K562 (cell line): ENCODE measurements around the gene UBE2S.

Experiments used
- CHD4 ChIP-seq: fragments of 200-600 bp; sonication (generic); IDR thresholded peaks from 3 replicates; pipeline ENCODE4 v1.6.1; 2012; ENCODE audit warnings: low read depth, mild to moderate bottlenecking, mixed read lengths, low read length, inconsistent platforms; ENCODE audit not compliant: insufficient read depth, insufficient replicate concordance, poor library complexity, severe bottlenecking
- CTCF ChIP-seq, 3 experiments: IDR thresholded peaks in 2 of 3; conservative IDR thresholded peaks in 1 of 3; 2 replicates each; pipeline ENCODE4 v1.5.1; 2011 to 2012; ENCODE audit warnings: low read length in 3 of 3, mild to moderate bottlenecking in 3 of 3, control low read depth in 2 of 3, improper control_type of control experiment in 1 of 3, inconsistent platforms in 1 of 3, low read depth in 1 of 3, mixed read lengths in 1 of 3, moderate library complexity in 1 of 3; ENCODE audit not compliant: insufficient read depth in 2 of 3
- MXI1 ChIP-seq: IDR thresholded peaks from 2 replicates; pipeline ENCODE4 v1.6.1; 2011; ENCODE audit warnings: low read depth, mild to moderate bottlenecking, improper control_type of control experiment, low read length
- NFIC ChIP-seq: fragments of 450-650 bp; IDR thresholded peaks from 2 replicates; pipeline ENCODE4 v1.6.1; 2017; ENCODE audit warnings: mild to moderate bottlenecking, inconsistent platforms
- POLR2A ChIP-seq: fragments of 450-650 bp; conservative IDR thresholded peaks from 2 replicates; pipeline ENCODE4 v1.6.1; 2016
- RAD51 ChIP-seq: fragments of 450-650 bp; IDR thresholded peaks from 2 replicates; pipeline ENCODE4 v1.7.1; 2016; ENCODE audit warnings: low read depth, mild to moderate bottlenecking, borderline replicate concordance
- SIRT6 ChIP-seq: IDR thresholded peaks from one replicate; pipeline ENCODE4 v1.6.1; 2012; ENCODE audit warnings: low read depth, mild to moderate bottlenecking, control low read depth, inconsistent platforms, low read length, moderate library complexity
- SMC3 ChIP-seq: conservative IDR thresholded peaks from 2 replicates; pipeline ENCODE4 v1.6.1; 2011; ENCODE audit warnings: low read depth, low read length, improper control_type of control experiment; ENCODE audit not compliant: insufficient read depth

GRCh38 chr19:55376241-55376933, 31.2 kb downstream of the UBE2S start, which contains the start of gene TMEM190:
- TF ChIP-seq POLR2A = no peak
- TF ChIP-seq CHD4 = no peak
- TF ChIP-seq CTCF (IDR thresholded peaks at IDR 0.05 in 2 of 3, conservative IDR thresholded peaks at IDR 0.05 in 1 of 3; ENCODE audit: insufficient read depth in 2 of 3, low read depth in 1 of 3, low read length in 3 of 3) = no peak
- TF ChIP-seq RAD51 = no peak
- no peak for TF ChIP-seq NFIC
- TF ChIP-seq SIRT6 = no peak
- no peak for TF ChIP-seq MXI1
- no peak for TF ChIP-seq SMC3
